SU-DHL-6 (cell line): ENCODE data around the gene WDR72.

Experiments
- H2AFZ ChIP-seq: fragments of 200-600 bp; sonication (generic); 2 replicates; pipeline ENCODE4 v1.6.1; 2014; ENCODE audit warnings: low read depth, mild to moderate bottlenecking, moderate library complexity, mixed read lengths, antibody characterized with exemption, low read length; ENCODE audit not compliant: severe bottlenecking
- H3F3A ChIP-seq: fragments of 200-600 bp; shearing (Covaris generic); 2 replicates; pipeline ENCODE4 v1.6.0; 2016; ENCODE audit warnings: antibody characterized with exemption, mild to moderate bottlenecking; ENCODE audit not compliant: insufficient read depth
- H3K27ac ChIP-seq: fragments of 200-600 bp; sonication (generic); 2 replicates; pipeline ENCODE4 v1.5.1; 2016; ENCODE audit warnings: low read depth, mild to moderate bottlenecking, low read length, moderate library complexity, mixed read lengths
- H3K27me3 ChIP-seq: fragments of 200-600 bp; sonication (generic), shearing (Covaris generic); 2 replicates; pipeline ENCODE4 v1.6.0; 2014; ENCODE audit warnings: mild to moderate bottlenecking, low read length
- H3K36me3 ChIP-seq: fragments of 200-600 bp; sonication (generic); 2 replicates; pipeline ENCODE4 v1.6.1; 2014; ENCODE audit warnings: mild to moderate bottlenecking, low read length, mixed read lengths
- H3K4me2 ChIP-seq: fragments of 300-600, 200-600 bp; shearing (Covaris generic), sonication (generic); 2 replicates; pipeline ENCODE4 v1.6.0; 2014; ENCODE audit warnings: low read length, low read depth, mild to moderate bottlenecking; ENCODE audit not compliant: poor library complexity, severe bottlenecking
- H3K4me3 ChIP-seq: fragments of 200-600 bp; sonication (generic); 2 replicates; pipeline ENCODE4 v1.5.1; 2014; ENCODE audit warnings: antibody characterized with exemption, low read length, mild to moderate bottlenecking, mixed read lengths; ENCODE audit not compliant: insufficient read depth, poor library complexity, severe bottlenecking
- H3K79me2 ChIP-seq: fragments of 200-600 bp; sonication (generic); 2 replicates; pipeline ENCODE4 v1.6.1; 2014; ENCODE audit warnings: mild to moderate bottlenecking, low read length, moderate library complexity; ENCODE audit not compliant: insufficient read depth
- H3K9ac ChIP-seq: fragments of 200-600 bp; sonication (generic); 2 replicates; pipeline ENCODE4 v1.7.0; 2014; ENCODE audit warnings: mild to moderate bottlenecking, low read length
- H3K9me2 ChIP-seq: fragments of 200-600 bp; sonication (generic); replicated peaks from 2 replicates; pipeline ENCODE4 v1.6.1; 2014; ENCODE audit warnings: low read length; ENCODE audit not compliant: insufficient read depth
- H3K9me3 ChIP-seq: fragments of 200-600 bp; sonication (generic); 2 replicates; pipeline ENCODE4 v1.6.1; 2014; ENCODE audit warnings: low read length, mixed read lengths; ENCODE audit not compliant: insufficient read depth
- H4K20me1 ChIP-seq: fragments of 200-600 bp; sonication (generic); 2 replicates; pipeline ENCODE4 v1.6.1; 2014; ENCODE audit warnings: low read depth, mild to moderate bottlenecking, antibody characterized with exemption, low read length, moderate library complexity, mixed read lengths
- CTCF ChIP-seq: fragments of 200-600 bp; sonication (generic); IDR thresholded peaks from one replicate; pipeline ENCODE4 v1.5.1; 2017; ENCODE audit warnings: antibody characterized with exemption, mild to moderate bottlenecking, low read length, moderate library complexity; ENCODE audit not compliant: insufficient read depth, poor library complexity, severe bottlenecking
- EZH2phosphoT487 ChIP-seq: fragments of 200-600 bp; sonication (generic), shearing (Covaris generic); conservative IDR thresholded peaks from 2 replicates; pipeline ENCODE4 v1.6.1; 2018; ENCODE audit warnings: mild to moderate bottlenecking, antibody characterized with exemption, low read length, moderate library complexity, mixed read lengths

The WDR72 gene

GRCh38 chr15:53589520-53590057 lies 169.9 kb downstream of the WDR72 start:
- Histone ChIP-seq H3K4me2 (no peak overlapping the region), H3K36me3 (no peaks in the 10 kb centered on the region), H3K27me3 (no peaks in the 10 kb centered on the region), H3K4me3 (no peak overlapping the region), H3F3A (no peaks in the 10 kb centered on the region), H3K9ac (no peak overlapping the region), H3K9me2 (no peaks in the 10 kb centered on the region), H4K20me1 (no peaks in the 10 kb centered on the region), H2AFZ (no peak overlapping the region), H3K27ac (no peak overlapping the region), H3K79me2 (no peaks in the 10 kb centered on the region), H3K9me3 (no peaks in the 10 kb centered on the region)
- TF ChIP-seq CTCF (no peak), EZH2phosphoT487 (no peak)

- H2AFZ ChIP-seq, result no peak overlapping the region
- H3K79me2 ChIP-seq, result no peaks in the 10 kb centered on the region
- no peak overlapping the region for H3K4me3 ChIP-seq
- TF ChIP-seq CTCF, result no peak
- no peak for TF ChIP-seq EZH2phosphoT487
- H3K27ac ChIP-seq, result no peak overlapping the region
- no peaks in the 10 kb centered on the region for H3K36me3 ChIP-seq
- no peaks in the 10 kb centered on the region for H3K9me2 ChIP-seq
- H3F3A ChIP-seq, result no peaks in the 10 kb centered on the region
- H3K9me3 ChIP-seq, result no peaks in the 10 kb centered on the region
- no peaks in the 10 kb centered on the region for H4K20me1 ChIP-seq
- H3K9ac ChIP-seq, result no peak overlapping the region
- no peaks in the 10 kb centered on the region for H3K27me3 ChIP-seq
- H3K4me2 ChIP-seq, result no peak overlapping the region
Observed at GRCh38 chr15:53588773-53589172, 170.7 kb downstream of the WDR72 start.

- no peaks in the 10 kb centered on the region for H3K9me2 ChIP-seq
- no peaks in the 10 kb centered on the region for H3K9me3 ChIP-seq
- no peaks in the 10 kb centered on the region for H3K36me3 ChIP-seq
- no peak overlapping the region for H3K4me2 ChIP-seq
- no peak overlapping the region for H3K9ac ChIP-seq
- H3K27ac ChIP-seq, result no peak overlapping the region
- no peak overlapping the region for H2AFZ ChIP-seq
- no peaks in the 10 kb centered on the region for H3F3A ChIP-seq
- no peaks in the 10 kb centered on the region for H3K27me3 ChIP-seq
- no peak for TF ChIP-seq EZH2phosphoT487
- peak; percentile 29 for TF ChIP-seq CTCF
- H3K4me3 ChIP-seq, result no peak overlapping the region
- H3K79me2 ChIP-seq, result no peaks in the 10 kb centered on the region
- no peaks in the 10 kb centered on the region for H4K20me1 ChIP-seq
Observed at GRCh38 chr15:53586799-53587198, 172.7 kb downstream of the WDR72 start.
